ENCODE measurements around the gene KRTAP10-1. TPM values are rescaled to one million over a fixed set of nuclear protein-coding genes. Genes with fewer than 3 reads are reported as not detected.

The KRTAP10-1 gene
- total RNA-seq (2014; rRNA removed) = not detected in 2 replicates
- percentile 36 among the genes with signal in this experiment for Bru-seq, nascent RNA
- BruChase-seq, experiment 1, labeled RNA remaining after a 6-hour chase = percentile 28 among the genes with signal in this experiment
- BruChase-seq, experiment 2, labeled RNA remaining after a 2-hour chase = percentile 39 among the genes with signal in this experiment
- long read RNA-seq = 0 reads

- BruUV-seq (replicated peaks) = no TSS peak
- CTCF ChIA-PET = no interaction called here
- ATAC-seq = no peak
Observed at GRCh38 chr21:44539991-44540666, at the start of gene KRTAP10-1. Gene KRTAP10-1, minus strand, starts transcription at chr21:44540195. Its CDS starts 45 bp downstream, at chr21:44540150.

GRCh38 chr21:44589094-44589493 is 49.1 kb upstream of the KRTAP10-1 start:
- Histone ChIP-seq H4K20me1 (ENCODE audit: low read length) (no peaks in the 10 kb centered on the region), H3K27me3 (ENCODE audit: low read length) (no peaks in the 10 kb centered on the region), H3K9me3 (ENCODE audit: low read length) (no peaks in the 10 kb centered on the region), H3K4me1 (ENCODE audit: insufficient read depth, low read length) (no peaks in the 10 kb centered on the region), H3K36me3 (ENCODE audit: low read depth, low read length) (no peaks in the 10 kb centered on the region), H3F3A (ENCODE audit: low read length, unreplicated experiment) (no peaks in the 10 kb centered on the region), H2AFZ (ENCODE audit: low read length) (no peak overlapping the region), H3K9ac (ENCODE audit: low read length) (no peak overlapping the region), H3K27ac (ENCODE audit: low read length) (no peak overlapping the region), H3K79me2 (ENCODE audit: low read length) (no peaks in the 10 kb centered on the region), H3K9me2 (replicated peaks; ENCODE audit: low read length) (no peaks in the 10 kb centered on the region), H3K4me3 (ENCODE audit: low read length) (no peak overlapping the region), H3K4me2 (ENCODE audit: low read length) (no peak overlapping the region)
- CTCF ChIA-PET = no interaction called here
- POLR2A ChIA-PET (ENCODE audit: unreplicated experiment) = no interaction called here
- no TSS peak for BruUV-seq (replicated peaks)
- ATAC-seq (no peak), DNase-seq (no peak)
- no peak for TF ChIP-seq EZH2phosphoT487 (IDR thresholded peaks at IDR 0.05; ENCODE audit: borderline replicate concordance, low read length)
- intact Hi-C loops (cut with micrococcal nuclease) = no loop called here

More at GRCh38 chr21:44539991-44540666, at the start of gene KRTAP10-1:
- H3F3A ChIP-seq (ENCODE audit: low read length, unreplicated experiment) = no peaks in the 10 kb centered on the region
- H3K9me2 ChIP-seq (replicated peaks; ENCODE audit: low read length) = no peaks in the 10 kb centered on the region
- no peak within 1 kb of the TSS for H3K9ac ChIP-seq (ENCODE audit: low read length)
- H3K27me3 ChIP-seq (ENCODE audit: low read length) = no peaks in the 10 kb centered on the region
- H4K20me1 ChIP-seq (ENCODE audit: low read length) = no peaks in the 10 kb centered on the region
- no peak within 1 kb of the TSS for H3K4me2 ChIP-seq (ENCODE audit: low read length)
- peaks cover 10% of the 10 kb centered on the region; the same call in 1 of the 2 replicates for H3K9me3 ChIP-seq (ENCODE audit: low read length)
- H3K79me2 ChIP-seq (ENCODE audit: low read length) = no peaks in the 10 kb centered on the region
- H3K36me3 ChIP-seq (ENCODE audit: low read depth, low read length) = no peaks in the 10 kb centered on the region
- no peaks in the 10 kb centered on the region for H3K4me1 ChIP-seq (ENCODE audit: insufficient read depth, low read length)
- DNase-seq = no peak
- POLR2A ChIA-PET (ENCODE audit: unreplicated experiment) = no interaction called here
- H3K27ac ChIP-seq (ENCODE audit: low read length) = no peak within 1 kb of the TSS
- H2AFZ ChIP-seq (ENCODE audit: low read length) = no peak within 1 kb of the TSS
- no peak for TF ChIP-seq EZH2 (IDR thresholded peaks at IDR 0.05; ENCODE audit: low read length, unreplicated experiment)
- TF ChIP-seq, protein P1, sequence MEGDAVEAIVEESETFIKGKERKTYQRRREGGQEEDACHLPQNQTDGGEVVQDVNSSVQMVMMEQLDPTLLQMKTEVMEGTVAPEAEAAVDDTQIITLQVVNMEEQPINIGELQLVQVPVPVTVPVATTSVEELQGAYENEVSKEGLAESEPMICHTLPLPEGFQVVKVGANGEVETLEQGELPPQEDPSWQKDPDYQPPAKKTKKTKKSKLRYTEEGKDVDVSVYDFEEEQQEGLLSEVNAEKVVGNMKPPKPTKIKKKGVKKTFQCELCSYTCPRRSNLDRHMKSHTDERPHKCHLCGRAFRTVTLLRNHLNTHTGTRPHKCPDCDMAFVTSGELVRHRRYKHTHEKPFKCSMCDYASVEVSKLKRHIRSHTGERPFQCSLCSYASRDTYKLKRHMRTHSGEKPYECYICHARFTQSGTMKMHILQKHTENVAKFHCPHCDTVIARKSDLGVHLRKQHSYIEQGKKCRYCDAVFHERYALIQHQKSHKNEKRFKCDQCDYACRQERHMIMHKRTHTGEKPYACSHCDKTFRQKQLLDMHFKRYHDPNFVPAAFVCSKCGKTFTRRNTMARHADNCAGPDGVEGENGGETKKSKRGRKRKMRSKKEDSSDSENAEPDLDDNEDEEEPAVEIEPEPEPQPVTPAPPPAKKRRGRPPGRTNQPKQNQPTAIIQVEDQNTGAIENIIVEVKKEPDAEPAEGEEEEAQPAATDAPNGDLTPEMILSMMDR (conservative IDR thresholded peaks at IDR 0.05; ENCODE audit: low read depth, low read length) = no peak
- TF ChIP-seq EZH2phosphoT487 (IDR thresholded peaks at IDR 0.05; ENCODE audit: borderline replicate concordance, low read length) = no peak
- no peak within 1 kb of the TSS for H3K4me3 ChIP-seq (ENCODE audit: low read length)
- intact Hi-C loops (cut with micrococcal nuclease) = no loop called here

DNA sequence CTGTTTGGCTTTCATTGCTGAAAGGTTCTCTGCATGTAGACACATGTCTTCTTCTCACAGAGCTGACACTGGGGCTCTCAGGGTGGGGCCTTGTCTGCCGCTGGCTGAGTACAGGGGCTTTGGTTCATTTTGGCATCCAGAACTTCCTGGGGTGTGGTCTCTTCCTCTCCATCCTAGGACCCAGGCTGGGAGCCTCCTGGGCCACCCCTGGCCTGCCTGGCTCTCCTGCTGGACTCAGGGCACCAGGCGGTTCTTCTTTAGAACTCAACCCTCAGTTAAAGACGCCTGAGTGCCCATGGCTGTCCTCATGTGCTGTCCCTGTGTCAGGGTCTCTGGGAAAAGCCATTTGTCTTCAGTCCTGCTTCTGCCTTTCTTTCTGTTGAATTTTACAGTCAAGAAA is 45.9 kb upstream of the KRTAP10-1 start:
- no peak overlapping the region for H3K9ac ChIP-seq (ENCODE audit: low read length)
- DNase-seq (no peak), ATAC-seq (no peak)
- H3K27ac ChIP-seq (ENCODE audit: low read length) = no peak overlapping the region
- H3K9me3 ChIP-seq (ENCODE audit: low read length) = 0 out of 2 replicates have a peak, but pooled peaks cover 5% of the 10 kb centered on the region
- no peak overlapping the region for H3K4me2 ChIP-seq (ENCODE audit: low read length)
- POLR2A ChIA-PET (ENCODE audit: unreplicated experiment) = no interaction called here
- no peak overlapping the region for H2AFZ ChIP-seq (ENCODE audit: low read length)
- peaks cover 3% of the 10 kb centered on the region; the same call in 1 of the 2 replicates for H3K4me1 ChIP-seq (ENCODE audit: insufficient read depth, low read length)
- H3K36me3 ChIP-seq (ENCODE audit: low read depth, low read length) = no peaks in the 10 kb centered on the region
- no peaks in the 10 kb centered on the region for H3K9me2 ChIP-seq (replicated peaks; ENCODE audit: low read length)
- H3K27me3 ChIP-seq (ENCODE audit: low read length) = no peaks in the 10 kb centered on the region
- intact Hi-C loops (cut with micrococcal nuclease) = no loop called here
- TF ChIP-seq, protein P1 (conservative IDR thresholded peaks at IDR 0.05; ENCODE audit: low read depth, low read length) = no peak
- TF ChIP-seq EZH2 (IDR thresholded peaks at IDR 0.05; ENCODE audit: low read length, unreplicated experiment) (no peak), EZH2phosphoT487 (IDR thresholded peaks at IDR 0.05; ENCODE audit: borderline replicate concordance, low read length) (no peak)
- H4K20me1 ChIP-seq (ENCODE audit: low read length) = no peaks in the 10 kb centered on the region
- no peak overlapping the region for H3K4me3 ChIP-seq (ENCODE audit: low read length)
- CTCF ChIA-PET = no interaction called here
- no peaks in the 10 kb centered on the region for H3K79me2 ChIP-seq (ENCODE audit: low read length)
- no TSS peak for BruUV-seq (replicated peaks)
- H3F3A ChIP-seq (ENCODE audit: low read length, unreplicated experiment) = no peaks in the 10 kb centered on the region
